SK-N-SH (cell line): ENCODE measurements around the gene KIFAP3. TPM values are rescaled to one million over a fixed set of nuclear protein-coding genes. Genes with fewer than 3 reads are reported as not detected.
"Not testable (repeated sequence)": the region's sequence is repeated elsewhere in the genome, so short reads cannot be mapped to it uniquely, and the experiment has no call there.

Source experiments
- CTCF ChIA-PET: fragments of 300-600, 350-600 bp; formaldehyde crosslinking; extraction: SDS; loops from one replicate; lab custom pipeline; 2021; lab: Yijun Ruan, JAX
- POLR2A ChIA-PET: fragments of 350-600 bp; sonication (Branson Sonifier 250); formaldehyde crosslinking; extraction: SDS; loops from one replicate; lab custom pipeline; 2020; ENCODE audit warnings: antibody characterized with exemption, inconsistent platforms; lab: Yijun Ruan, JAX
- DNase-seq: peaks from one replicate; pipeline ENCODE4 v3.0.0; 2012
- H2AFZ ChIP-seq: fragments of 200-600 bp; sonication (generic); 2 replicates; pipeline ENCODE4 v1.8.1; 2016; ENCODE audit warnings: antibody characterized with exemption, mild to moderate bottlenecking, low read depth
- H3F3A ChIP-seq: fragments of 200-600 bp; sonication (generic); replicated peaks from 2 replicates; pipeline ENCODE3; 2016; ENCODE audit warnings: antibody characterized with exemption, mild to moderate bottlenecking; ENCODE audit not compliant: insufficient read depth
- H3K27ac ChIP-seq, 2 experiments: fragments of 200-500 bp in 1 of 2; fragments of 200-600 bp in 1 of 2; sonication (Bioruptor generic) in 1 of 2; sonication (generic), shearing (Covaris generic) in 1 of 2; 2 replicates each; pipeline versions ENCODE4 v1.5.1 to v1.6.1; 2014 to 2016; ENCODE audit warnings: low read depth in 2 of 2, inconsistent platforms in 1 of 2, low read length in 1 of 2, mild to moderate bottlenecking in 1 of 2, mixed read lengths in 1 of 2
- H3K27me3 ChIP-seq: fragments of 200-600 bp; sonication (generic), shearing (Covaris generic); 2 replicates; pipeline ENCODE4 v1.6.1; 2016; ENCODE audit warnings: mixed run types; ENCODE audit not compliant: insufficient read depth
- H3K36me3 ChIP-seq, 2 experiments: fragments of 200-500 bp in 1 of 2; fragments of 200-600 bp in 1 of 2; sonication (Bioruptor generic) in 1 of 2; sonication (generic) in 1 of 2; replicated peaks in 1 of 2; 2 replicates each; pipeline versions ENCODE3 to v1.5.1; 2014 to 2016; ENCODE audit warnings: low read length in 1 of 2, mild to moderate bottlenecking in 1 of 2; ENCODE audit not compliant: insufficient read depth in 2 of 2, control insufficient read depth in 1 of 2
- H3K4me1 ChIP-seq, 2 experiments: fragments of 200-500 bp in 1 of 2; fragments of 200-600 bp in 1 of 2; sonication (Bioruptor generic) in 1 of 2; sonication (generic), shearing (Covaris generic) in 1 of 2; 2 replicates each; pipeline versions ENCODE4 v1.5.1 to v1.6.1; 2014 to 2016; ENCODE audit warnings: low read depth in 1 of 2, low read length in 1 of 2, mixed run types in 1 of 2; ENCODE audit not compliant: insufficient read depth in 2 of 2, control insufficient read depth in 1 of 2
- H3K4me2 ChIP-seq: fragments of 200-600 bp; sonication (generic), shearing (Covaris generic); 2 replicates; pipeline ENCODE4 v1.6.1; 2017; ENCODE audit warnings: mixed run types
- H3K4me3 ChIP-seq, 2 experiments: fragments of 200-500 bp in 1 of 2; fragments of 200-600 bp in 1 of 2; sonication (Bioruptor generic) in 1 of 2; sonication (generic), shearing (Covaris generic) in 1 of 2; 2 replicates each; pipeline versions ENCODE4 v1.5.1 to v1.8.1; 2014 to 2016; ENCODE audit warnings: low read depth in 2 of 2, inconsistent platforms in 1 of 2, low read length in 1 of 2, mild to moderate bottlenecking in 1 of 2, mixed read lengths in 1 of 2, moderate library complexity in 1 of 2
- H3K79me2 ChIP-seq: fragments of 200-600 bp; sonication (generic); 2 replicates; pipeline ENCODE4 v1.8.1; 2017; ENCODE audit warnings: mild to moderate bottlenecking; ENCODE audit not compliant: insufficient read depth
- H3K9ac ChIP-seq: fragments of 200-600 bp; sonication (generic); 2 replicates; pipeline ENCODE4 v1.6.1; 2017; ENCODE audit warnings: mixed run types
- H3K9me2 ChIP-seq: fragments of 200-600 bp; sonication (generic); 2 replicates; pipeline ENCODE4 v1.6.1; 2017; ENCODE audit warnings: mixed run types
- H3K9me3 ChIP-seq: fragments of 200-600 bp; sonication (generic); 2 replicates; pipeline ENCODE4 v1.6.1; 2017; ENCODE audit warnings: mixed run types, mild to moderate bottlenecking, moderate library complexity
- H4K20me1 ChIP-seq: fragments of 200-600 bp; sonication (generic); 2 replicates; pipeline ENCODE4 v1.6.1; 2017; ENCODE audit warnings: mild to moderate bottlenecking, mixed run types; ENCODE audit not compliant: insufficient read depth
- FOXJ3 ChIP-seq: sonication (generic); formaldehyde crosslinking; IDR thresholded peaks from 2 replicates; pipeline ENCODE4 v1.5.1; 2020; ENCODE audit warnings: mild to moderate bottlenecking, missing genetic modification reagents
- FOXM1 ChIP-seq: IDR thresholded peaks from 2 replicates; pipeline ENCODE4 v1.4.0; 2012; ENCODE audit warnings: low read depth, mild to moderate bottlenecking
- MAX ChIP-seq: IDR thresholded peaks from 2 replicates; pipeline ENCODE4 v1.4.0; 2012; ENCODE audit warnings: low read depth
- MXI1 ChIP-seq: IDR thresholded peaks from 2 replicates; pipeline ENCODE4 v1.6.1; 2012; ENCODE audit warnings: mild to moderate bottlenecking, low read depth, low read length, improper control_type of control experiment
- RAD21 ChIP-seq: IDR thresholded peaks from 2 replicates; pipeline ENCODE4 v1.6.1; 2012; ENCODE audit warnings: mild to moderate bottlenecking, low read length
- RFX5 ChIP-seq: IDR thresholded peaks from 2 replicates; pipeline ENCODE4 v1.6.1; 2012; ENCODE audit warnings: mild to moderate bottlenecking, improper control_type of control experiment, low read length
- TCF12 ChIP-seq: IDR thresholded peaks from 2 replicates; pipeline ENCODE4 v1.4.0; 2012
- WGBS: methylation state at CpG from one replicate; pipeline ENCODE4 v1.1.6; 2017; ENCODE audit warnings: low lambda C conversion rate; 5-methylcytosine and 5-hydroxymethylcytosine counted together
- polyA plus RNA-seq, 3 experiments: library from polyadenylated mRNA; depleted of rRNA; stranded (reverse); fragments of >200 nt; gene quantifications; 2 replicates each; pipeline ENCODE4 v1.2.3, GENCODE V29; 2012
- TF ChIP-seq, protein P1 (sequence below): IDR thresholded peaks from 2 replicates; pipeline ENCODE4; 2012

The KIFAP3 gene
- polyA plus RNA-seq, 1 of the 3 experiments (the other 2 are of a cell fraction) = 10.7 TPM

GRCh38 chr1:170067253-170067819, 7.2 kb downstream of the KIFAP3 start:
- CTCF ChIA-PET = no interaction called here

GRCh38 chr1:170064821-170065220, 9.7 kb downstream of the KIFAP3 start:
- no peaks in the 10 kb centered on the region for H3K27me3 ChIP-seq
- ChIA-PET CTCF (no interaction called here), POLR2A (no interaction called here)
- H3K36me3 ChIP-seq = peaks cover 0 to 12% of the 10 kb centered on the region in 2 experiments
- no peaks in the 10 kb centered on the region for H3F3A ChIP-seq
- WGBS = 56% methylated on average over 1 of the region's 1 CpG
- H3K4me1 ChIP-seq = no peaks in the 10 kb centered on the region; a peak in 2 of 4 replicates
- no peak for DNase-seq
- H4K20me1 ChIP-seq = no peaks in the 10 kb centered on the region
- H3K27ac ChIP-seq = no peak overlapping the region
- TF ChIP-seq RFX5 (no peak), MXI1 (no peak), TCF12 (no peak)
- peaks cover 34% of the 10 kb centered on the region for H3K79me2 ChIP-seq
- no peak overlapping the region for H3K4me3 ChIP-seq
- no peaks in the 10 kb centered on the region for H3K9me2 ChIP-seq
- H3K9me3 ChIP-seq = peaks cover 14% of the 10 kb centered on the region
- no peak overlapping the region for H3K4me2 ChIP-seq
- no peak overlapping the region for H2AFZ ChIP-seq
- no peak overlapping the region for H3K9ac ChIP-seq

More at GRCh38 chr1:170067253-170067819, 7.2 kb downstream of the KIFAP3 start:
- H3K27ac ChIP-seq = no peak overlapping the region
- H3F3A ChIP-seq = no peaks in the 10 kb centered on the region
- no peak overlapping the region for H3K9ac ChIP-seq
- no peak overlapping the region for H3K4me2 ChIP-seq
- TF ChIP-seq RAD21 (peak; percentile 9; the same call in 1 of the 2 replicates), FOXJ3 (no peak), TCF12 (no peak)
- POLR2A ChIA-PET = no interaction called here
- H3K36me3 ChIP-seq = peaks cover 2 to 9% of the 10 kb centered on the region in 2 experiments
- H4K20me1 ChIP-seq = no peaks in the 10 kb centered on the region
- no peak for DNase-seq
- H2AFZ ChIP-seq = no peak overlapping the region
- 83% methylated on average over 3 of the region's 3 CpGs for WGBS
- H3K79me2 ChIP-seq = peaks cover 54% of the 10 kb centered on the region
- no peak overlapping the region for H3K4me3 ChIP-seq
- H3K27me3 ChIP-seq = no peaks in the 10 kb centered on the region
- H3K4me1 ChIP-seq = no peaks in the 10 kb centered on the region; a peak in 2 of 4 replicates
- no peaks in the 10 kb centered on the region for H3K9me2 ChIP-seq
- peaks cover 14% of the 10 kb centered on the region for H3K9me3 ChIP-seq

DNA sequence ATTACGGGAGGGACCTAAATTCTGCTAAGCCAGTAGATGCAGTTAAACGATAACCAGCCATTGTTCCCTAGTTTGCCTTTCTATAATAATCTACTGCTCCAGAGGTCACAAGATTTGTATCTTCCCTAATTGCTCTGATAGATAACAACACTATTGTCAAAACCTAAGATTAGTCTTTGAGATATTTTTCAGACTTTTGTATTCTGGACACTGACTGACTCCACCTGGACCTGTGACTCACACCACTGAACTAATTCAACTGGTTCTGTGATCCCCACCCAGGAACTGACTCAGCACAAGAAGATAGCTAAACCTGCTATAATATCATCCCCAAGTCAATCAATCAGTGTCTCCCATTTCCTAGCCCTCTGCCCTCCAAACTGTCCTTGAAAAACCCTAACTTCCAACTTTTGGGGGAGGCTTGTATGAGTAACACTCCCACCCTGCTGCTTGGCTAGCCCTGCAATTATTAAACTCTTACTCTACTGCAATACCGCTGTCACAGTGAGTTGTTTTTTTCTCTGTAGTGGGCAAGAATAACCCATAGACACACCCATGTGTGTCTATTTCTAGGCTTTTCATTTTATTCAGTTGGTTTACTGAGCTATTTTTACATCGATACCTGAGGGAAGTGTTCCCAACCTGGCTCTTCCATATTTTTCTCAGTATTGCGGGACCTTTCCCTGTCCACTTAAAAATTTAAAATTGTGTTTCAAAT, 11.2 kb downstream of the KIFAP3 start:
- Histone ChIP-seq H4K20me1 (no peaks in the 10 kb centered on the region), H3K27ac (no peak overlapping the region), H3K9me3 (peaks cover 14% of the 10 kb centered on the region), H3K79me2 (peaks cover 29% of the 10 kb centered on the region), H3K9ac (no peak overlapping the region), H3K4me1 (no peaks in the 10 kb centered on the region; a peak in 2 of 4 replicates), H3K36me3 (peaks cover 0 to 12% of the 10 kb centered on the region in 2 experiments), H3K4me3 (no peak overlapping the region), H3K4me2 (no peak overlapping the region), H3K27me3 (no peaks in the 10 kb centered on the region), H3K9me2 (no peaks in the 10 kb centered on the region), H2AFZ (no peak overlapping the region), H3F3A (no peaks in the 10 kb centered on the region)
- CTCF ChIA-PET = no interaction called here
- WGBS = 84% methylated on average over 5 of the region's 5 CpGs
- no peak for DNase-seq
- TF ChIP-seq FOXM1 (no peak), MAX (no peak)
- TF ChIP-seq, protein P1, sequence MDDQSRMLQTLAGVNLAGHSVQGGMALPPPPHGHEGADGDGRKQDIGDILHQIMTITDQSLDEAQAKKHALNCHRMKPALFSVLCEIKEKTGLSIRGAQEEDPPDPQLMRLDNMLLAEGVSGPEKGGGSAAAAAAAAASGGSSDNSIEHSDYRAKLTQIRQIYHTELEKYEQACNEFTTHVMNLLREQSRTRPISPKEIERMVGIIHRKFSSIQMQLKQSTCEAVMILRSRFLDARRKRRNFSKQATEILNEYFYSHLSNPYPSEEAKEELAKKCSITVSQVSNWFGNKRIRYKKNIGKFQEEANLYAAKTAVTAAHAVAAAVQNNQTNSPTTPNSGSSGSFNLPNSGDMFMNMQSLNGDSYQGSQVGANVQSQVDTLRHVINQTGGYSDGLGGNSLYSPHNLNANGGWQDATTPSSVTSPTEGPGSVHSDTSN = 0 out of 2 replicates have a peak, but pooled peaks have one; percentile 12
- POLR2A ChIA-PET = no interaction called here

- CTCF ChIA-PET, H4K20me1 ChIP-seq, H3K27me3 ChIP-seq, H3K4me3 ChIP-seq, DNase-seq, H3K27ac ChIP-seq, H2AFZ ChIP-seq, H3K9me2 ChIP-seq, H3K9ac ChIP-seq, H3K4me2 ChIP-seq, H3K4me1 ChIP-seq, H3F3A ChIP-seq, POLR2A ChIA-PET: not testable (repeated sequence)
- 72% methylated on average over 4 of the region's 4 CpGs for WGBS
- Histone ChIP-seq H3K36me3 (peaks cover 0 to 12% of the 10 kb centered on the region in 2 experiments), H3K79me2 (peaks cover 29% of the 10 kb centered on the region), H3K9me3 (peaks cover 14% of the 10 kb centered on the region)
These were observed 12.8 kb downstream of the KIFAP3 start for GRCh38 chr1:170061676-170062075.

GRCh38 chr1:170060015-170060520, 14.4 kb downstream of the KIFAP3 start:
- peaks cover 0 to 12% of the 10 kb centered on the region in 2 experiments for H3K36me3 ChIP-seq
- DNase-seq, H3K4me3 ChIP-seq, H3K4me2 ChIP-seq, H3K9ac ChIP-seq, H3K27me3 ChIP-seq, H3K9me2 ChIP-seq, H3F3A ChIP-seq, H4K20me1 ChIP-seq, POLR2A ChIA-PET, CTCF ChIA-PET, H3K27ac ChIP-seq, H3K4me1 ChIP-seq, H2AFZ ChIP-seq: not testable (repeated sequence)
- H3K9me3 ChIP-seq = peaks cover 14% of the 10 kb centered on the region
- 73% methylated on average over 3 of the region's 3 CpGs for WGBS
- H3K79me2 ChIP-seq = peaks cover 22% of the 10 kb centered on the region
